ENCODE data around the gene LRIG1. TPM values are rescaled to one million over a fixed set of nuclear protein-coding genes. Genes with fewer than 3 reads are reported as not detected.

The LRIG1 gene
- total and polyA plus RNA-seq, 2 of the 8 experiments (the other 6 are each of a cell fraction or from before 2014, with no cell fraction given) = 78.1 to 88.7 TPM

- H4K5ac ChIP-seq (ENCODE audit: insufficient read length, low read depth, low read length) = no peak overlapping the region
- H2AK5ac ChIP-seq (ENCODE audit: low read depth, low read length) = no peak overlapping the region
- no peaks in the 10 kb centered on the region for H3K9me3 ChIP-seq (ENCODE audit: insufficient read depth in 2 of 2, low read depth in 1 of 2, low read length in 1 of 2)
- TF ChIP-seq CEBPB (IDR thresholded peaks at IDR 0.05; ENCODE audit: low read depth, low read length) (no peak), CBX8 (IDR thresholded peaks at IDR 0.05; ENCODE audit: borderline replicate concordance, low read depth, low read length) (no peak), HDAC6 (IDR thresholded peaks at IDR 0.05; ENCODE audit: low read depth, low read length) (no peak), TCF12 (IDR thresholded peaks at IDR 0.05; ENCODE audit: low read depth, low read length) (no peak), CTCF (IDR thresholded peaks at IDR 0.05; ENCODE audit: control extremely low read depth in 1 of 3, insufficient read depth in 1 of 3, low read depth in 1 of 3, low read length in 3 of 3) (peak in 2 of 3 experiments; percentile 21 to 22; a peak in 2 of 4 replicates), RAD21 (IDR thresholded peaks at IDR 0.05 in 1 of 2, conservative IDR thresholded peaks at IDR 0.05 in 1 of 2; ENCODE audit: low read depth in 2 of 2, low read length in 2 of 2) (peak; percentile 48 to 57)
- no peaks in the 10 kb centered on the region for H3K27me3 ChIP-seq (replicated peaks in 1 of 4; ENCODE audit: control insufficient read depth in 3 of 4, extremely low read depth in 1 of 4, insufficient read depth in 3 of 4, low read length in 3 of 4)
- no peak overlapping the region for H3K18ac ChIP-seq (ENCODE audit: extremely low read depth, low read length)
- H3K23ac ChIP-seq (ENCODE audit: insufficient read length) = no peak overlapping the region
- no peaks in the 10 kb centered on the region; a peak in 1 of 8 replicates for H3K36me3 ChIP-seq (ENCODE audit: control insufficient read depth in 2 of 4, insufficient read depth in 4 of 4, low read length in 3 of 4)
- H3K79me2 ChIP-seq (ENCODE audit: control insufficient read depth in 1 of 2, insufficient read depth in 2 of 2, low read length in 2 of 2) = peaks cover 18 to 41% of the 10 kb centered on the region in 2 experiments
- 0 out of 2 replicates have a peak overlapping the region, but pooled peaks have one; percentile 30 for H2BK12ac ChIP-seq (ENCODE audit: low read depth, low read length)
- H2BK15ac ChIP-seq (ENCODE audit: low read length) = no peak overlapping the region
- 40% methylated on average over 20 of the region's 20 CpGs; no CpG with 5 or more reads in 1 of the 2 experiments for WGBS, 2 experiments (ENCODE audit: extremely low coverage in 1 of 2, insufficient coverage in 1 of 2, insufficient read length in 1 of 2, insufficient replicate concordance in 2 of 2, low coverage in 1 of 2, low lambda C conversion rate in 2 of 2, missing lambda C conversion rate in 1 of 2)
- no peak overlapping the region for H3K4ac ChIP-seq (replicated peaks; ENCODE audit: insufficient read length, low read depth, low read length)
- no peak overlapping the region; the same call in 1 of the 2 replicates for H2BK20ac ChIP-seq (ENCODE audit: low read length)
- H3K4me2 ChIP-seq (ENCODE audit: insufficient read depth in 1 of 2, low read depth in 2 of 2, low read length in 2 of 2) = peak overlapping the region; percentile 65 to 84
- H3K27ac ChIP-seq (ENCODE audit: low read depth, low read length) = no peak overlapping the region
- 0 out of 2 replicates have a peak, but pooled peaks cover 2% of the 10 kb centered on the region for H3K79me1 ChIP-seq (ENCODE audit: low read depth, low read length)
- H2AFZ ChIP-seq (ENCODE audit: low read length) = no peak overlapping the region
- peak overlapping the region in 1 of 4 experiments; percentile 56; a peak in 1 of 7 replicates for H3K9ac ChIP-seq (replicated peaks in 1 of 4; ENCODE audit: extremely low read depth in 1 of 4, low read depth in 3 of 4, low read length in 3 of 4)
- no peak overlapping the region for H3K56ac ChIP-seq (replicated peaks; ENCODE audit: insufficient read length, low read depth, low read length)
- ChIA-PET POLR2A (ENCODE audit: partially characterized antibody) (no interaction called here), CTCF (ENCODE audit: partially characterized antibody) (interaction anchor here (0.5 to 1.3 kb wide), 5 partner anchors 9 to 320 kb away, joined by 3 to 5 read pairs (median 3); no protein-coding TSS in a partner anchor)
- no peak for FAIRE-seq
- H4K91ac ChIP-seq (replicated peaks; ENCODE audit: insufficient read length, low read length) = no peak overlapping the region
- H3K4me3 ChIP-seq (ENCODE audit: extremely low read depth in 1 of 4, insufficient read depth in 2 of 4, low read depth in 3 of 4, low read length in 4 of 4) = peak overlapping the region; percentile 20 to 48 (median 38); a peak in 6 of 8 replicates
- no peak overlapping the region for H2BK5ac ChIP-seq (ENCODE audit: low read depth, low read length)
- H3K14ac ChIP-seq (ENCODE audit: insufficient read length) = no peak overlapping the region
- H4K8ac ChIP-seq (ENCODE audit: extremely low read depth, insufficient read depth, low read length) = no peak overlapping the region
- H4K20me1 ChIP-seq (replicated peaks in 1 of 2; ENCODE audit: control insufficient read depth in 1 of 2, insufficient read depth in 2 of 2, low read length in 2 of 2) = peaks cover 5 to 7% of the 10 kb centered on the region in 2 experiments
- H3K4me1 ChIP-seq (replicated peaks in 1 of 4; ENCODE audit: control insufficient read depth in 3 of 4, insufficient read depth in 4 of 4, low read length in 3 of 4) = peaks cover 3 to 17% (median 10%) of the 10 kb centered on the region in 4 experiments; a peak in 6 of 7 replicates
- peak overlapping the region; percentile 57 for H2BK120ac ChIP-seq (replicated peaks; ENCODE audit: low read depth, low read length)
- no peak for DNase-seq (ENCODE audit: low read depth in 1 of 2, low spot score in 2 of 2)
- H3K23me2 ChIP-seq (ENCODE audit: low read depth, low read length) = peaks cover 7% of the 10 kb centered on the region
Measured at GRCh38 chr3:66501483-66502244, 842 bp upstream of the LRIG1 start.
